BE2C (cell line): ENCODE measurements around the gene NKIRAS1.
A peak's percentile ranks its signal among the peaks of the same experiment; 100 is the strongest.

Experiments used
- DNase-seq: peaks from one replicate; pipeline ENCODE4 v3.0.0-alpha.2; 2020
- H3K27me3 ChIP-seq: fragments of 250-450 bp; sonication (Bioruptor Pico); 2 replicates; pipeline ENCODE4 v1.5.1; 2020; ENCODE audit warnings: mild to moderate bottlenecking
- H3K36me3 ChIP-seq: fragments of 250-450 bp; sonication (Bioruptor Pico); 2 replicates; pipeline ENCODE4 v1.5.1; 2020; ENCODE audit warnings: mild to moderate bottlenecking
- H3K4me1 ChIP-seq: fragments of 250-450 bp; sonication (Bioruptor Pico); 2 replicates; pipeline ENCODE4 v1.5.1; 2020
- H3K4me3 ChIP-seq: 2 replicates; pipeline ENCODE4 v1.5.1; 2011; ENCODE audit warnings: low read depth, low read length
- H3K9me3 ChIP-seq: fragments of 250-450 bp; sonication (Bioruptor Pico); 2 replicates; pipeline ENCODE4 v1.5.1; 2020
- CTCF ChIP-seq: IDR thresholded peaks from 2 replicates; pipeline ENCODE4 v1.5.1; 2012; ENCODE audit warnings: mild to moderate bottlenecking, low read depth, low read length

Gene NKIRAS1

GRCh38 chr3:23944007-23944783 lies 27.4 kb upstream of the NKIRAS1 start:
- H3K4me1 ChIP-seq: no peaks in the 10 kb centered on the region
- DNase-seq: no peak
- H3K4me3 ChIP-seq: peak overlapping the region; percentile 64
- H3K27me3 ChIP-seq: no peaks in the 10 kb centered on the region
- H3K9me3 ChIP-seq: no peaks in the 10 kb centered on the region
- H3K36me3 ChIP-seq: no peaks in the 10 kb centered on the region
- TF ChIP-seq CTCF: no peak

DNA sequence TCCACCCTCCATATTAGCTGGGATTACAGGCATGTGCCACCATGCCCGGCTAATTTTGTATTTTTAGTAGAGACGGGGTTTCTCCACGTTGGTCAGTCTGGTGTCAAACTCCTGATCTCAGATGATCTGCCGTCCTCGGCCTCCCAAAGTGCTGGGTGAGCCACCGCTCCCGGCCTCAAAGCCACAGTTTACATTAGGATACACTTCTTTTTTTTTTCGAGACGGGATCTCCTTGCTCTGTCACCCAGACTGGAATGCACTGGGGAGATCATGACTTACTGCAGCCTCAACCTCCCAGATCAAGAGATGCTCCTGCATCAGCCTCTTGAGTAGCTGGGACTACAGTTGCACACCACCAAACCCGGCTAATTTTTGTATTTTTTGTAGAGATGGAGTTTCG lies 25.8 kb upstream of the NKIRAS1 start:
- Histone ChIP-seq H3K27me3 (no peaks in the 10 kb centered on the region), H3K4me3 (no peak overlapping the region), H3K4me1 (no peaks in the 10 kb centered on the region), H3K36me3 (no peaks in the 10 kb centered on the region), H3K9me3 (no peaks in the 10 kb centered on the region)
- no peak for DNase-seq
- no peak for TF ChIP-seq CTCF

GRCh38 chr3:23941440-23941839 lies 24.6 kb upstream of the NKIRAS1 start:
- no peak overlapping the region for H3K4me3 ChIP-seq
- no peak for DNase-seq
- no peaks in the 10 kb centered on the region for H3K9me3 ChIP-seq
- H3K27me3 ChIP-seq: no peaks in the 10 kb centered on the region
- H3K36me3 ChIP-seq: no peaks in the 10 kb centered on the region
- no peak for TF ChIP-seq CTCF
- H3K4me1 ChIP-seq: no peaks in the 10 kb centered on the region

DNA sequence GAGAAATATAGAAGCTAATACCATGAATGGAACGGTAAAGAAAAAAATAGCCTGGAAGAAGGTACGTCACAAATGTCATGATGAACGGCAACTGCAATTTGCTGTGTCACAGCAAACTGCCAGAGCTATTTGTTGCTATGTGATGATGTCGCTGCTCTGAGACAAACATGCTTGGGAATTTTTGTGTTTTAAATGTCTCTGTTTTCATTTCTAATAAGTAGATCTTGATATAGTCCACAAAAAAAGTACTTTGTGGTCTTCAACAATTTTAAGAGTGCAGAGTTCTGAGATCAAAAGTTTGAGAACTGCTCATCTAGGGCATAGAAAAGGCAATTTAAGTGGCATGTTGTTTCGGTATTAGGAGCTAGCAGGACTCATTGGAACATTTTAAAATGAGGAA lies 24.0 kb upstream of the NKIRAS1 start:
- H3K4me3 ChIP-seq: no peak overlapping the region
- no peak for DNase-seq
- no peaks in the 10 kb centered on the region for H3K9me3 ChIP-seq
- no peak for TF ChIP-seq CTCF
- H3K36me3 ChIP-seq: no peaks in the 10 kb centered on the region
- H3K4me1 ChIP-seq: no peaks in the 10 kb centered on the region
- no peaks in the 10 kb centered on the region for H3K27me3 ChIP-seq

- H3K9me3 ChIP-seq: no peaks in the 10 kb centered on the region
- no peak overlapping the region for H3K4me3 ChIP-seq
- H3K4me1 ChIP-seq: no peaks in the 10 kb centered on the region
- H3K27me3 ChIP-seq: no peaks in the 10 kb centered on the region
- peak; percentile 38 for DNase-seq
- TF ChIP-seq CTCF: no peak
- no peaks in the 10 kb centered on the region for H3K36me3 ChIP-seq
These were observed 21.9 kb upstream of the NKIRAS1 start for GRCh38 chr3:23938688-23939087.

DNA sequence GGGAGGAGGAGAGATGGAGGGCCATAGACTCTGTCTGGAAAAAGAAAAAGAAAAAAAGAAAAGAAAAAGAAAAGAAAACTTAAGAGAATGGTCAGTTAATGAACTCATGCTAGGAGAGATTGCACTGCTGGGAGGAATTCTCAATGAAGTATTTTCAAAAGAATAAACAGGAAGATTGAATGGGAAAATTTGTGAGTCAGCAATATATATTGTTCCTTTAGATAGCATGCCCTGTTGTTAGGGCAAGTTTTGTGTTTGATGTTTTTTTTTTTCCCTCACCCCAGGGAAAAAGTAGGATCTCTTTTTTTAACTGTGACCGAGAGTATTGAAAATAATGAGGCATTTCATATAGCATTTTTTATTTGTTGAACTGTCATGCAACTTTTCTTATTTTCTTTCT lies 20.5 kb upstream of the NKIRAS1 start:
- no peaks in the 10 kb centered on the region for H3K9me3 ChIP-seq
- no peaks in the 10 kb centered on the region for H3K36me3 ChIP-seq
- H3K4me3 ChIP-seq: no peak overlapping the region
- no peak for TF ChIP-seq CTCF
- no peaks in the 10 kb centered on the region for H3K4me1 ChIP-seq
- H3K27me3 ChIP-seq: no peaks in the 10 kb centered on the region
- no peak for DNase-seq
